NCI-H1930 (cell line): ENCODE data around the gene SPATA13.
"Not testable (repeated sequence)": the region's sequence is repeated elsewhere in the genome, so short reads cannot be mapped to it uniquely, and the experiment has no call there.

ENCODE experiments used
- DNase-seq, 2 experiments: peaks; one replicate each; lab custom pipeline; 2025; lab: John Stamatoyannopoulos, UW

The SPATA13 gene

DNA sequence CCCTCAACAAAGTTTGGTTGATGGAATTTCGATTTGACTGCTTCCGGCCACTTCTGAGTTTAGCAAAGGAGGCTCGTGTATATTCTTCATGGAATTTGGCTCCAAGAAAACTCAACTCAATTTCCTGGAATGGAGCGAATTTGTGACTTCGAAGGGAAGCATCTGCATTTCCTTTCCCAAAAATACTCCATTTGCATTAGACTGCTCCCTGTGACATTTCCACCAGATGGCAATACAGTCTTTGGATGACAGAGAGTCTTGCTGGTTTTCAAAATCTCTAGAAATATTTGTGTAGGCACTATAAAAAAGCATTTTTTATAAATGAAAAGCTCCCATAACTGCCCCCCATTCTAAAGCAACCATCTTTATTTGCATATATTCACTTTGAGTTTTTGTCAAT lies 152.9 kb downstream of the SPATA13 start:
- no peak for DNase-seq

DNA sequence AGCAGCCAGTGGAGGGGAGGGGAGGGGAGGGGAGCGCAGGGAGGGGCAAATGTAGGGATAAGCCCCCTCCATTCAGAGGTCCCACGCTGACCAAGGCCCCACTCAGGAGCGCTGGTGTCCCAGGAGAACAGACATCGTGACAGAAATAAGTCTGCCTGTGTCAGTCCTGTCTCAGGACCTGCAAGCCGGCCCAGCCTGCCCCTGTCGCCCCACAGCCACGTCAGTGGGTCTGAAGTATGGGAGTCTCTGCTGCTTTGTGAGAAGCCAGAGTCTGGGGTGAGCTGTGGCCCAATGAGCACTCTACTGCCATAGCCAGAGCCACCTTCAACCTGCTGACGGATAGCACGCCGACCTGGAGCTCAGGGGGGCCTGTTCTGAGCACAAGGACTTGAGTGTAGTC lies 157.3 kb downstream of the SPATA13 start:
- DNase-seq, result not testable (repeated sequence)

DNA sequence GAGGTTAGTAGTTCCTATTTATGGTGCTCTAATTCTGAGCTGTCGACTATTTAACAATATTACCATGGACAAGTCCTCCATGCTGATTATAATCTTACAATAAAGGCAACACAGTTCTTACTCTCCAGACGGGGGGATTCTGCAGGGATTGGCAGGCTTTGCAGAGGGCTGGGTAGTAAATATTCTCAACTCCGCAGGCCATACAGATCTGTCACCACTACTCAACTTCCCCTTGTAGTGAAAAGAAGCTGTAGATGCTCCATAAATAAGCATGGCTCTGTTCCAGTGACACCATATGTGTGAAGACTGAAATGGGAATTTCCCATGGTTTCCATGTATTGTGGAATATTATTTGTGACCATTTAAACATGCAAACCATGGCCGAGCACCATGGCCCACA lies 158.4 kb downstream of the SPATA13 start:
- not testable (repeated sequence) for DNase-seq

DNA sequence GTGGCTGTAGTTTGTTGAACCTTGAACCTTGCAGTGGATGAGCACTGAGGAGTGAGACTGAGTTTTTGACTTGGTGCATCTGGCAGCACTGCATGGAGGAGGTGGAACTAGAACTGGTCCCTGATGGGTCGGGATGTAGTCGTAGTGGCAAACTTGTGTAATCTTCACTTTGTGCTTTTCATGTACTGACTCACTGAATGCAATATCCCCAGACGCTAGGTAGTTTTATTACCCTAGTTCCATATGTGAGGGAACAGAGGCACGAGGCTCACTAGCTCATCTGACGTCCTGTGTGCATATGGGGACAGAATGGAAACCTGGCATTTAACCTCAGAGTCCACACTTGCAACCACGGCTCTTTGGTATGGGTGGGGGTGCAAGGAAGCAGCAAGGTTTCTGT lies 159.1 kb downstream of the SPATA13 start:
- DNase-seq, result not testable (repeated sequence)

DNA sequence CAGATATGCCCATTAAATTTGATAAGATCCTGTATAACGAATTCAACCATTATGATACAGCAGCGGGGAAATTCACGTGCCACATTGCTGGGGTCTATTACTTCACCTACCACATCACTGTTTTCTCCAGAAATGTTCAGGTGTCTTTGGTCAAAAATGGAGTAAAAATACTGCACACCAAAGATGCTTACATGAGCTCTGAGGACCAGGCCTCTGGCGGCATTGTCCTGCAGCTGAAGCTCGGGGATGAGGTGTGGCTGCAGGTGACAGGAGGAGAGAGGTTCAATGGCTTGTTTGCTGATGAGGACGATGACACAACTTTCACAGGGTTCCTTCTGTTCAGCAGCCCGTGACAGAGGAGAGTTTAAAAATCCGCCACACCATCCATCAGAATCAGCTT lies 160.9 kb downstream of the SPATA13 start:
- DNase-seq, result not testable (repeated sequence)

DNA sequence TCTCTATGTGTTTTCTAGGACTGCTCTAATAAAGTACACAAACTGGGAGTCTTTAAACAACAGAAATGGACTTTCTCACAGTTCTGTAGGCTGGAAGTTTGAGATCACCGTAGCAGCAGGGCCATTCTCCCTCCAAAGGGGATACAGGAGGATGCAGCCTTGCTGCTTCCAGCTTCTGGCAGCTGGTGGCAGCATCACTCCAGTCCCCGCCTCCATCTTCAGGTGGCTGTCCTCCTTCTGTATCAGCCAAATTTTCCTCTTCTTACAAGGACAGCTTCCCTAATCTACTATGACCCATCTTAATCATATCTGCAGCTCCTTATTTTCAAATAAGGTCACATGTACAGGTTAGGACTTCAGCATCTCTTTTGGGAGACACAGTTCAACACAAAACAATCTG lies 161.9 kb downstream of the SPATA13 start:
- DNase-seq, result not testable (repeated sequence)

DNA sequence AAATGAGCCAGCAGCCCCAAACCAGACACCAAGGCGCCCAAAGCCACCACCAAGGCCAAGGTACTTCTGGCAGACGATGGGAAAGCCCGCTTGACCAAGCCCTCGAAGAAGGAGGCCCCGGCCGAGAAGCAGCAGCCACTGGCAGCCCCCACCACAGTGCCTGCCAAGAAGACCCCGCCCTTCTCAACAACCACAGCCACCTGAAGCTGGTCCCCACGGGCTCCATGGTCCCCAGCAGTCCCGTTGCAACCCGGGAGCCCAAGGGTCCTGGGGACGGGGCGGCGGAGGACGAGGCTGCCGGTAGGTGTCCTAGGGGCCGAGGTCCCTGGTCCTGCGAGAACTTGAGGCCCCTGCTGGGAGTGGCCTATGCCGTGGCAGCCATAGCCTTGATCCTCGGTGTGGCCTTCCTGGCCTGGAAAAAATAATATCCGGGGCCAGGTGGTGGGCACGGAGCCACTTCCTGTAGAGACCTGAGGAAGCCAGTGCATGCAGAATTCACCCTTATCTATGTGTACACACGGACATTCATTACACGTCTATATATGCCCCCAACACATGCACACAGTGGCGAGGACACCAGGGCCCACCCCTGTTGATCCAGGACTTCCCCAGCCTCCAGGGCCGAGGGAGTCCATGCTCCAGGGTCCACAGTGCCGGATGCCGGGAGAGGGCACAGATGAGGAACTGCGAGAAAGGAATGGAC lies 162.7 kb downstream of the SPATA13 start:
- DNase-seq, result no peak

DNA sequence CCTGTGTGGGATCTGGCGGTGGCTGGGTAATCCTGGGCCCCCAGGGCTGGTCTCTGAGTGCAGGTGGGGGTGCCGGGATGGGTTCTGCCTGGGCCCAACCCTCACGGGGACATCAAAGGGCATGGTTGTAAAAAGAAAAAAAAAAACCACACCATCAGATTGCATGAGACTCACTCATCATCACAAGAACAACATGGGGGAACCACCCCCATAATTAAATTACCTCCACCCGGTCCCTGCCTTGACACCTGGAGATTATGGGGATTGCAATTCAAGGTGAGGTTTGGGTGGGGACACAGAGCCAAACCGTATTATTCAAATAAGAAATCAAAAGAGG lies 163.2 kb downstream of the SPATA13 start:
- DNase-seq, result no peak

DNA sequence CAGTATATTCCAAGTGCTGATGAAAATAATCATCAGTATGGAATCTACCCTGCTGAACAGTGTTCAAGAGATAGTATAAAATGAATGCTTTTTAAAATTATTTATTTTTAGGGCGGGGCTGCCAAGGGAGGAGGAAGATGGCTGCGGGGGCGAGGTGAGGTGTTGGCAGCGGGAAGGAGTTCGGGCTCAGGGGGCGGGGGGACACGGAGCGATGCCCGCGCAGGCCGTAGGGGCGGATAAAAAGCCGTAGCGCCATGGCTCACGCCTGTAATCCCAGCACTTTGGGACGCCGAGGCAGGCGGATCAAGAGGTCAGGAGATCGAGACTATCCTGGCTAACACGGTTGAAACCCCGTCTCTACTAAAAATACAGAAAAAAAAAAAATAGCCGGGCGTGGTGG lies 167.1 kb downstream of the SPATA13 start:
- not testable (repeated sequence) for DNase-seq

DNA sequence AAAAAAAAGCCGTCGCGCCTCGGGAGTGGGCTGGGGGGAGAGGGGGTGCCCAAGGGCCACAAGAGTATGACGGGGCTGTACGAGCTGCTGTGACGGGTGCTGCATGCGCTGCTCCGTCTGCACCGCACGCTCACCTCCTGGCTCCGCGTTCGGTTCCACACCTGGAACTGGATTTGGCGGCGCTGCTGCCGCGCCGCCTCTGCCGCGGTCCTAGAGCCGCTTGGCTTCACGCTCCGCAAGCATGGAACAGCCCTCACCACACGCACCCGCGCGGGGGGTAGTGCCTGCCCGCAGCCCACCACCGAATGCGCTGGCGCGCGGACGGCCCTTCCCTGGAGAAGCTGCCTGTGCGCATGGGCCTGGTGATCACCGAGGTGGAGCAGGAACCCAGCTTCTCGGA lies 167.6 kb downstream of the SPATA13 start:
- no peak for DNase-seq

DNA sequence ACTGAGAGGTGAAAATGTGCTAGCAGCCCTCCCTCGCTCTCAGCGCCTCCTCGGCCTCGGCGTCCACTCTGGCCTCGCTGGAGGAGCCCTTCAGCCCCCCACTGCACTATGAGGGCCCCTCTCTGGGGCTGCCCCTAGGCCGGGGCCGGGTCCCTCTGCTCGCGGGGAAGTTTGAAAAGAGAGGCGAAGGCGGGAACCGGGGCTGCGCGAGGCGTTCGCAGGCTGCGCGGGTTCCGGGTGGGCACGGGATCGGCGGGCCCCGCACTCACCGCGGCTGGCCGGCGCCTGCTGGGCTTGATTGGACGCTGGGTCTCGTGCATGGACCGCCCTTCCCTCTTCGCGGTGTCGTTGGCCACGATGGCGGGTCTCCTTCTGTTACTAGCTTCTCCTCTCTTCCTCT lies 178.2 kb downstream of the SPATA13 start:
- no peak for DNase-seq

DNA sequence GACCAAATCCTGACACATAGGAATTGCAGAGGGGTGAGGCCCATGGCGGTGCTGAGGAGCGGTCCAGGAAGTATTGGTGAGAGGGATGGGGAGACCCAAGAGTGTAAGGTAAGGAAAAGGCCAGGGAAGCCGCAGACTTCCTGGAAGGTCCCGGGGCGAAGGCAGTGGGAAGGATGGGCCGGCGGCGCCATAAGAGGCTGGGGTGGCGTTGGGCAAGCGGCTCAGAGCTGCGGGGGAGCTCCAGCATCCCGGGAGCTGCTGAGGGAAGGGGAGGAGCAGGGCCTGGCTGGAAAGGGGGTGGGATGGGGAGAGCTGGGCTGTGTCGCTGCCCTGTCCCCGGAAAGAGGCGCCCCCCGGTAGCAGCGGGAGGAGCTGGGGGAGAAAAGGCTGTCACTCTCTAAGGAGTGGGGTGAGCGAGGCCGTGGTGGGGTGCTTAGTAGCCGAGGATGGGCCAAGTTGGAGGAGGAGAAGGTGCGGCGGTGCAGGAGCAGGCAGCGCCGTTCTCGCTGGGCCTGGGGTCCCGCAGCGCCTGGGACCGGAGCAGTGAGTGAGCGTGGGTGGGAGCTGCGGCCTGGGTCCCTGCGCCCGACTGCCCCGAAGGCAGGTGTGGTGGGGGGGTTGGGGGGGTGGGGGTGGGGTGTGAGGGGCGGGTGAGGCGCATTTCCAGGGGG lies 179.6 kb downstream of the SPATA13 start:
- DNase-seq, result no peak

DNA sequence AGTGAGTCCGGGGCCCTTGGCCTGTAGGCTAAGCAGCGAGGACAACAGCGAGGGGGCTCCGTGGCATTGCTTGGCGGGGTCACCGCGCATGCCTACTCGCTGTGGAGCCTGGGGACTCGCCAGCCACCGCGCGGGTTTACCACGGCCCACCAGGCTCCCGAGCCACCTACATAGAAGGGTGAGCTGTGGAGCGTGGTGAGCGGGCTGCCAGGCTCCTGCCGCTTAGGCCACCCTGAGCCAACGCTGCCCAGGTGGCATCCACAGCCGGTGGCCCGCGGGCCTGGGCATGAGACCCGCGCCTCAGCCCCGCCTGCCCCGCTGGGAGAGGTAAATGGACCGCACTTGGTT lies 180.1 kb downstream of the SPATA13 start:
- no peak for DNase-seq

DNA sequence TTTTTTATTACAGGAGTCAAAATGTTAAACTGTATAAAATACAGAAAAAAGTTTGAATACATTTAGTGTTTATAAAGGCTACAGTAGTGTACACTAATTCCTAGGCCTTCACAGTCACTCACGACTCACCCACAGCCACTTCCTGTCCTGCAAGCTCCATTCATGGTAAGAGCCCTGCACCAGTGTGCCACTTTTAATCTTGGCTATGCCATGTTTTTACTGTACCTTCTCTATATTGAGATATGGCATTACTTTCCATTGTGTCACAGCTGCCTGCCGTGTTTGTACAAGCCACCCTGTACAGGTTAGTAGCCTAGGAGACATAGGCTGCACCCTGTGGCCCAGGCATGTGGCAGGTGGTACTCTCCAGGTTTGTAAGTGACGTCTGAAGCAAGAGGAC lies 180.9 kb downstream of the SPATA13 start:
- no peak for DNase-seq

DNA sequence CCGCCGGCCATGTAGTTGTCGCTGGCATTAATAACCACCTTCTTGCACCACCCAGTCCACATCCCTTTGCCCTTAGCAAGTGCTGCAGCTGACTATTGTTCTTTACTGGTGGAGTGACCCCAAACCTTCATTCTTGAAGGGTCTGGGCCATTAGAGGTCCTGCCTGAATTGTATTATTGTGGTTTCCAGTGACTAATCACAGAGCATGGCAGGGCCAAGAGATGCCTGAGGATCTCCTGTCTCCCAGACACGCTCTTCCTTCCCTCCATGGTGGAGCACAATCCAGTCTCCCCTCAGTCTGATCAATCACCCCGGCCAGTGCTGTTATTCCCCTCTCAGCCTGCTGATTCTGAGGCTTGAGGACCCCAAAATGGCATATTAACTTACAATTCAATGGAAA lies 187.9 kb downstream of the SPATA13 start:
- no peak for DNase-seq

DNA sequence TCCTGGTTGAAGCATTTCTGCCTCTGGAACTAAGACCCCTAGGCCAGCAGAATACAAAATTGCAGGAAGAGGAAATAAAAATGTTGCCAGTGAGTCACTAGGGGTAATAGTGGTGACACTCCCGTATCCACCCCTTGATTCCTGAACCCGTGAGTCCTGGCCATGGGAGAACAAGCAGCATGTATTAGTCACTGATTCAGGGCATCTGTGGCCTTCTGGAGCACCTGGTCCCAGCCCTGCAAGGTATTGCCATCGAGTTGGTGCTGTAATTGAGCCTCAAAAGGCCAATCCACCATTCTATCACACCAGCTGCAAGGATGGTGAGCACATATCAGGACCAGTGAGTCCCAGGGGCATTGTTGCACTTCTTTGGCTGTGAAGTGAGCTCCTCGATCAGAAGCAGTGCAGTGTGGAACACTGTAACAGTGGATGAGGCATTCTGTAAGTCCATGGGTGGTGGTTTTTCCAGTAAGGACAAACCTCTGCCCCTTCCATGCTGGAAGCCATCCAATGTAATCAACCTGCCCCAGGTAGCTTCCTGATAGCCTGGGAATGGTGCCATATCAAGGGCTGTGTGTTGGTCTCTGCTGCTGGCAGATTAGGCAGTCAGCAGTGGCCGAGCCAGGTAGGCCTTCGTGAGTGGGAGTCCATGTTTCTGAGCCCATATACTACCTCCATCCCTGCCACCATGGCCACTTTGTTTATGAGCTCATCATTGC lies 188.4 kb downstream of the SPATA13 start:
- no peak for DNase-seq

DNA sequence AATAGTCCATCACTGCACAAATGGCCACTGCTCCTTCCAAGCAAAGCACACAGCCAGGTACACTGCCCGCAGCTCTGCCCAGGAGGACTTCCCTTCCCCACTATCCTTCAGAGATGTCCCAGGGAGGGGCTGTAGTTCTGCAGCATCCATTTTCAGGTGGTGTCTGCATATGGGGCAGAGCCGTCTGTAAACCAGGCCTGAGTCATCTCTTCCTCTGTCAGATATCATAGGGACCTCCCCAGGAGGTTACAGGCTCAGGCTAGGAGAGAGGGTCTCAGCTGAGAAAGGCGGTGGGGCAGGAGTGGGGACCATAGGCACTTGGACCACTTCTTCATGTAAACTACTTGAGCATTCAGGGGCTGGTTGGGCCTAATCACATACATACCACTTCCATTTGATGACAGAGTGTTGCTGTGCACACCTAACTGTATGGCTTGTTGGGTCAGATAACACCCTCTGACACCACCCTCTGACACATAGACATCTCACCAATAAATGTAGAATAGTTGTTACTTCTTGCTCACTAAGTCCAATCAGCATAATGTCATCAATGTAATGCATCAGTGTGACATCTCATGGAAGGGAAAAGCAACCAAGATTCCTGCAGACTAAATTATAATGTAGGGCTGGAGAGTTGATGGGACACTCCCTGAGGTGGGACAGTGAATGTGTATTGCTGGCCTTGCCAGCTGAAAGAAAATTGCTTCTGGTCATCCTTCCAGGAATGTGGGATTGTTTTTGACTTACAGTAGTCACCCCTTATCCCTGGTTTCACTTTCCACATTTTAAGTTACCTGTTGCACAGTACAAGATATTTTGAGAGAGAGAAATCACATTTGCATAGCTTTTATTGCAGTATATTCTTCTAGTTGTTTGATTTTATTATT lies 189.5 kb downstream of the SPATA13 start:
- DNase-seq, result not testable (repeated sequence)

DNA sequence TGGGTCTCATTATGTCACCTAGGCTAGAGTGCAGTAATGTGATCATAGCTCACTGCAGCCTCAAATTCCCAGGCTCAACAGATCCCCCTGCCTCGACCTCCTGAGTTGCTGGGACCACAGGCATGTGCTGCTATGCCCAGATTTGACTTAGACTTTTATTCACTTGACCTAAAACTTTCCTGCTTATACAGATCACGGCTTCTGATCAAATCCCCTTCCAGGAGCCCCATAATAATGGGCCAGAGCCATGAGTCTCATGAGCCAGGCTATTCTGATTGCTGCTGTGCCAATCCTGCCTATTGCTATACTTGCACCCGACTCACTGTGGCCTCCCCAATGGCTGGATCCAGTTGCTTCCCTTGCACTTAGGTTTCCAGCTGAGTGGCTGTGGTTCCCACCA lies 190.9 kb downstream of the SPATA13 start:
- no peak for DNase-seq

DNA sequence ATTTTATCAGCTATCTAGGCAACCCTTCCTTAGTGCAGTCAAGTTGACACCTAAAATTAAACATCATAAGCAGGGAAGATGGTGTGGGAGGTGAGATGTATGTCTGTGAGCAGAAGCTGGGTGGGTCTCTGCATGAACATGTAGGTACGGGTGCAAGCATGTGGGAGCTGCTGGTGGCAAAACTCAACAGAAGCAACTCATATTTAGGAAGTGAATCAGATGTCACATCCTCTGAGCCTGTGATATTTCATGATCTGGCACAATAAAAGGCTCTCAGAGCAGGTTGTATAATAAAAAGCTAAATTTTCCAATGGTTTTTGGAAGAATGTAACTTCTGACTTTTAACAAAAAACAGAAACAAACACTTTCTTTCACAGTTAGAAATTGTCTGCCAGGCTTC lies 193.2 kb downstream of the SPATA13 start:
- no peak for DNase-seq

DNA sequence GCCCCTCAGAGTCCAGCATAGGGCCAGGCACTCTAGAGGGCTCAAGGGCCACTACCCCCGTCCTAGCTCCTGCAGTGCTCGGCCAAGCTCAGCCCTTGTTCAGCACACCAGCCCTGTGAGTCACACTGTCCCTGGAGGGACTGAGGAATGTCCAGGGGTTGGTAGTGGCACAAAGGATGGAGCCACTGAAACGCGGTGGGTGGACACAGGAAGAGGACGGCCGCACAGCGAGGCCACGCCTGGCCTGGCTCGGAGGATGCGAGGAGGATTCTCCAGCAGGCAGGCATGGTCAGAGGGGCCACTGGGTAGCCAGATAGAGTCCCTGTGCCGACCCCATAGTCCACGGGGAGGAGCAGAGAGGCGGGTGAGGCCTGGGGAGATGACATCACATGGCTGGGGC lies 194.6 kb downstream of the SPATA13 start:
- DNase-seq, result no peak

DNA sequence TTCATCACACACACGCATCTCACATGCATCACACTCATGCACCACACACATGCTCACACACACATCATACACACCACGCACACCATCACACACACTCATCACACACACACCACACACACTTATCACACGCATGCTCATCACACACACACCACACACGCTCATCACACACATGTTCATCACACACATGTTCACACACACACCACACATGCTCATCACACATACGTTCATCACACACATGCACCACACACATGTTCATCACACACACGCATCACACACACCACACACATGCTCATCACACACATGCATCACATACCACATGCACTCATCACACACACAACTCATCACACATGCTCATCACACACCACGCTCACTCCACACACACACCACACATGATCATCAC lies 195.8 kb downstream of the SPATA13 start:
- DNase-seq, result no peak
